Activated CD8-positive, alpha-beta memory T cell treated with anti-CD3 and anti-CD28 coated beads for 48 hours (primary cell): ENCODE measurements around the gene MICAL2.

Experiments used
- DNase-seq, 3 experiments: peaks; one replicate each; pipeline ENCODE4 v3.0.0-alpha.2; 2020; ENCODE audit warnings: low read depth in 2 of 3, low spot score in 2 of 3

MICAL2 gene

GRCh38 chr11:12241401-12241800, 131.0 kb downstream of the MICAL2 start:
- DNase-seq: no peak

GRCh38 chr11:12241971-12242672, 131.7 kb downstream of the MICAL2 start:
- DNase-seq: no peak

GRCh38 chr11:12242966-12243365, 132.6 kb downstream of the MICAL2 start:
- DNase-seq: no peak

- no peak for DNase-seq
Observed at GRCh38 chr11:12243486-12243885, 133.1 kb downstream of the MICAL2 start.

GRCh38 chr11:12243911-12244550, 133.6 kb downstream of the MICAL2 start:
- DNase-seq: no peak

GRCh38 chr11:12245091-12245490, 134.7 kb downstream of the MICAL2 start:
- no peak for DNase-seq

GRCh38 chr11:12245549-12246016, 135.2 kb downstream of the MICAL2 start:
- no peak for DNase-seq

GRCh38 chr11:12246147-12246546, 135.8 kb downstream of the MICAL2 start:
- no peak for DNase-seq

GRCh38 chr11:12246989-12247388, 136.6 kb downstream of the MICAL2 start:
- no peak for DNase-seq

- DNase-seq: no peak
Observed at GRCh38 chr11:12247543-12248254, 137.3 kb downstream of the MICAL2 start.

- DNase-seq: no peak
Observed at GRCh38 chr11:12248330-12248729, 137.9 kb downstream of the MICAL2 start.

GRCh38 chr11:12249590-12250260, 139.3 kb downstream of the MICAL2 start:
- DNase-seq: no peak

GRCh38 chr11:12251666-12252560, 141.5 kb downstream of the MICAL2 start:
- DNase-seq: no peak

GRCh38 chr11:12253843-12254281, 143.5 kb downstream of the MICAL2 start:
- DNase-seq: no peak

GRCh38 chr11:12258451-12258850, 148.1 kb downstream of the MICAL2 start:
- no peak for DNase-seq

GRCh38 chr11:12259956-12260355, 149.6 kb downstream of the MICAL2 start:
- DNase-seq: no peak

GRCh38 chr11:12260731-12261521, 150.5 kb downstream of the MICAL2 start:
- DNase-seq: no peak

- no peak for DNase-seq
Observed at GRCh38 chr11:12261551-12261950, 151.2 kb downstream of the MICAL2 start.

- no peak for DNase-seq
Observed at GRCh38 chr11:12263141-12263693, 152.8 kb downstream of the MICAL2 start.
